Inferior parietal cortex (tissue), 1 donor: ENCODE results near the gene DPP4.

Source experiments
- DNase-seq: peaks from one replicate; pipeline ENCODE4 v3.0.0-alpha.2; 2016; ENCODE audit errors: extremely low spot score

Gene DPP4

DNA sequence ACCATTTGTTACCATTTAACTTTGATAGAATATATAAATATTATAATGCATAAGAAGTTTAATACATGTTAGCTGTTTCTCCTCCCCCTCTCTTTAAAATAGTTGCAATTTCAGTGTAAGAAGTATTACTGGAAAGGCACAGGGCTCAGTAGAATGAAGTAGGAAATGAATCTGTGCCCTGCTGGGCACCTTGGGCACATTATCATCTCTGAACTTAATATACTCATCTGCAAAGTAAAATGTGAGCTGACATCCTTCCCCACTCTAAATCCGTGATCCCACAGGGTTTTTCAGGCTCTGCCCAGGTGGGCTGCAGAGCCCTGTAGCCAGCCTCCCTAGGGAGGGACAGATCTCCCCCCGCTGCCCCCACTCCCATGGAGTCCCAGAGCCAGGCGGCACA, 56.8 kb downstream of the DPP4 start:
- DNase-seq: no peak

- DNase-seq: no peak
Observed at GRCh38 chr2:162016080-162016479, 57.9 kb downstream of the DPP4 start.

DNA sequence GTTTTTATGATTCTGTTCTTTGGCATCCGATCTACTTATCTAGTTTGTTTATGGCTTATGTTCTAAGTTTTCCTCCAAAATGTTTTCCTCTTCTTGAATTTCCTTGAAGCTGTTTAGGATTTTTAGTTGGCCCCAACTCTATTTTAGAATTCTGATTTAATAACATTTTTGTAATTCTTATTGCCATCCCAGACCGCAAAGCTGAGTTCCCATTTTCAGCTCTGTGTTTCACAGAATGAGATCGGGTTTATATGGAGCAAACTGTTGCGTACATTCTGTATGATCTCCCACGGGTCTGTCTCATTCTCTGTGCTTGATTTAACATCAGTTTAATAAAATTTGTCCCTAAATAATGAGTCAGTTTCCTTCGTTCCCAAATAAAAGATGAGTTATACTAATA, 59.3 kb downstream of the DPP4 start:
- no peak for DNase-seq

- DNase-seq: no peak
Observed at GRCh38 chr2:162013514-162014475, 60.2 kb downstream of the DPP4 start.

- no peak for DNase-seq
Observed at GRCh38 chr2:162012565-162013058, 61.4 kb downstream of the DPP4 start.

GRCh38 chr2:162011706-162012564, 62.1 kb downstream of the DPP4 start:
- no peak for DNase-seq

GRCh38 chr2:162009543-162009942, 64.5 kb downstream of the DPP4 start:
- DNase-seq: no peak

DNA sequence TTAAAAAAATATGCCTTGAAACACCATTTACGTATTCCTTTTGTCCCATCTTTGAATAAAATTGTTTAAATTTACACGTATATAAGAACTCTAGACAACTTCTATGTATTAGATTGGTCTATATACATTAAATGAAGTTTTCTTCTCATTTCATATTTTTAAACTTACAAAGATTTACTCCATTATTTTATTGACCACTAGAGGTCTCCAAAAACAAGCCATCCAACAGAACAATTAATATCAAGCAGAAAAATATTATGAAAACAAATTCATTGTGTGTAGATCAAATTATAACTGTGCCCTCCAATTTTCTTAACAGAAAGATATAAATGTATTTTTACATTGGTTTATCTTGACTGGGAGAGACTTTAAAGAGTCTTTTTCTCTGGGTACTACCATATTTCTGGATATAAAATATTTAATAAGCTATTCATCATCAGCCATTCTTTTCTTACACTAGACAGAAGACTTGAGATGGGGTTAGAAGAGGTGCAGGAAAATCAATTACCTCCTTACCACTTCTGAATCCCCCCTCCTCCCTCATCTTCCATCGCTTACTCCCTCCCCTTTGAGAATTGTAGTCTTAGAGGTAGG, 66.5 kb downstream of the DPP4 start:
- DNase-seq: no peak

DNA sequence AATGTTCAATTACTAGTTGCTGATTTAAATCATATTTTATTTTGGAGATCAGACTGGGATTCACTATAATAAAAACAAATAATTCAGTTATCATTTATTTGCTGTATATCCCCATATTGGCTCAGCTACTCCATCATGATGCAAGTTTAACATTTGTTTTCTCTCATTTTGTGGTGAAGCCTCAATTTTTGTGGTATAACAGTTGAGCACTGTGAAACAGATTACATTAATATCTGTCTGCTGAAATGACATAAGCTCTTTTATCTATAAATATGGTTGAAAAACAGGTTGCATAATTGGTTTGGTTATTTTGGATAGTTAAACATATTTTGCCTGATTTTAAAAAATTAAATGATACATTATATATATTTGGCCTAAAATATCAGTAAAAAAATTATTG, 67.7 kb downstream of the DPP4 start:
- no peak for DNase-seq

- DNase-seq: no peak
Observed at GRCh38 chr2:162004031-162004430, 70.0 kb downstream of the DPP4 start.

- no peak for DNase-seq
Observed at GRCh38 chr2:162002623-162003235, 71.3 kb downstream of the DPP4 start.

- no peak for DNase-seq
Observed at GRCh38 chr2:162000431-162000830, 73.6 kb downstream of the DPP4 start.

- DNase-seq: no peak
Observed at GRCh38 chr2:161999321-161999720, 74.7 kb downstream of the DPP4 start.

- no peak for DNase-seq
Observed at GRCh38 chr2:161998857-161999256, 75.2 kb downstream of the DPP4 start.

GRCh38 chr2:161997916-161998471, 76.0 kb downstream of the DPP4 start:
- no peak for DNase-seq

GRCh38 chr2:161995553-161996016, 78.4 kb downstream of the DPP4 start:
- DNase-seq: no peak

DNA sequence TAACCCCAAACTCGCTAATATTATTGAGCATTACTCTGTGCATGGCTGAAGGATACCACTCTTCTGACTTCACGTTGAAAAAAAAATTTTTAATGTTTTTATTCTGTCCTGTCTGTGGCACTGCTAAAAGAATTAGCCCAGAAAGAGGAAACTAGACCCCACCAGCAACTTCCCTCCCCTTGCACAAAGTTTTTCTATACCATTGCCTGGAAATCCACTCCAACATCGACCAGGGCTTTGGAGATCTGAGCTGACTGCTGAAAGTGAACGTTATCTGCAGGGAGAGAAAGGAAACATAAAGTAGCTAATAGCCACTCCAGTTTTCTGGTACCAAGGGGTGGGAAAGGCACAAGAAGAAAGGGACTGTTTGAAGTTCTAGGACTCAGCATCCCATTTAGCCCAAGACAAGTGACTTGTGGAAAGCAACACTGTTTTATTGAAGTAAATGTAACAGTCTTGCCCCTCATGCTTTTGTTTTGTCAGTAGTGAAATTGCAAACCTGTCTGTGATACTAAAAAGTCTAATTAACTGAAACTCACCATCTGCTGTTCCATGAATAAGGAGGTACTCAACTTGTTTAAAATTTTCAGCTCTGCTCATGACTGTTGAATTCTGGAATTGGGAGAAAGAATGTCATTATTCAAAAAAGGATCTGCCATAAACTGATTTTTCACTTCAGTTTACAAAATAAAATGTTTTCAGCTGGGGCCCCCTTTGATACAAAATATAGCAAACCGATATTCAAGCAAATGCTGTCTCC, 79.1 kb downstream of the DPP4 start:
- DNase-seq: no peak

DNA sequence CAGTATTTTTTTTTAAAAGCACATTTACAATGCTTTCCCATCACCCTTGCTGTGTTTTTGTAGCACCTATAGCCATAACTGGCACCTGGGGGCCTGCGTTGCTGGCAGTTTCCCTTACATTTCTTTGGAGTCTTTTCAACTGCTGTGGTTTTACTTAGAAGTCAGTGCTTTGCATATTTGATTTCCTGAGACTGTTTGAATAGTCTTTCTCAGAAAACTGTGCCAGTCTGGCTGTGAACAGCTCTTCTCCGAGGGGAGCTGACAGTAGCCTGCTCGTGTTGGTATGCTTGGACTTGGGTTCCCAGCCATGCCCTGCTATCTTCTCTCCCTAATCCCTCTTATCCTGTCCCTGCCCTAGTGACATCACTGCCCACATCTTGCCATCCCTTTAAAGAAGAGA, 81.5 kb downstream of the DPP4 start:
- no peak for DNase-seq

DNA sequence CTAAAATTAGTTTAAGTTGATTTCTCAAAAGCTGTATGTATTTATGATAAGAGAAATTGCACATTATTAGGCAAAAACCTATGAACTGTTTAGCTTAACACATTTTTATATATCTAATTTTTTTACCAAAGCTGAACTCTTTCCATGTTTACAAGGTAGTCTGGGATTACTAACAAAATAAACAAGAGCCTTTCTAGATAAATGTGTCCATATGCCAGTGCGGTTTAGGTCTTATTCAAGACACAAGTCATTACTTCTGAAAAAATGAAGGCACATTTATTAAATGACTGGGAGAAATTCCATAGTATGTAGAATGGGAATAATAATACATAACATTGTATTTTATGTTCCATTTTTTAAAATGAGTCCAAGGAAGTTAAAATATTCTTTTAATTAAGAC, 82.0 kb downstream of the DPP4 start:
- DNase-seq: no peak

DNA sequence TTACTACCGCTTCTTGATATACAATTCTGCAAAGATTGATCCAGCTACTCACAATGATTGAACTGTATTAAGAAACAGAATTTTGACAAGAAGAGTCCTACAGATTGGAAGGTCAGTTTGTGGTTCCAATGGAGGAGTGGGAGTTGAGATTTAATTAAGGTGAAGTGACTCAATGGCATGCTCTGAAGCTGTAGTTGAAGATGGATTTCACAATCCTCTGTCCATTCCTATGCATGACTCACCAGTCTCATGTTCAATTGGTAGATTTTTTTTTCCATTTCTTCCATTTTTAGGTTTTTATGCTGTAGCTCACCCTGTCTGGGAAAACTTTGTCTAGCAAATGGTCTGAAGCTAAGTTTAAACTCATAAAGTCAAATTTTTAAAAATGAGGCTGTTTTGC, 83.3 kb downstream of the DPP4 start:
- no peak for DNase-seq

- DNase-seq: no peak
Observed at GRCh38 chr2:161990036-161990435, 84.0 kb downstream of the DPP4 start.
